ENCODE measurements around the gene SELENOP. TPM values are rescaled to one million over a fixed set of nuclear protein-coding genes. Genes with fewer than 3 reads are reported as not detected.

Gene SELENOP, protein sequence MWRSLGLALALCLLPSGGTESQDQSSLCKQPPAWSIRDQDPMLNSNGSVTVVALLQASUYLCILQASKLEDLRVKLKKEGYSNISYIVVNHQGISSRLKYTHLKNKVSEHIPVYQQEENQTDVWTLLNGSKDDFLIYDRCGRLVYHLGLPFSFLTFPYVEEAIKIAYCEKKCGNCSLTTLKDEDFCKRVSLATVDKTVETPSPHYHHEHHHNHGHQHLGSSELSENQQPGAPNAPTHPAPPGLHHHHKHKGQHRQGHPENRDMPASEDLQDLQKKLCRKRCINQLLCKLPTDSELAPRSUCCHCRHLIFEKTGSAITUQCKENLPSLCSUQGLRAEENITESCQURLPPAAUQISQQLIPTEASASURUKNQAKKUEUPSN
- total RNA-seq (2022; extraction: Qiagen RNA extraction; ENCODE audit: low read depth) = 0.23 to 0.49 TPM (median 0.31 TPM) in 5 replicates

DNA sequence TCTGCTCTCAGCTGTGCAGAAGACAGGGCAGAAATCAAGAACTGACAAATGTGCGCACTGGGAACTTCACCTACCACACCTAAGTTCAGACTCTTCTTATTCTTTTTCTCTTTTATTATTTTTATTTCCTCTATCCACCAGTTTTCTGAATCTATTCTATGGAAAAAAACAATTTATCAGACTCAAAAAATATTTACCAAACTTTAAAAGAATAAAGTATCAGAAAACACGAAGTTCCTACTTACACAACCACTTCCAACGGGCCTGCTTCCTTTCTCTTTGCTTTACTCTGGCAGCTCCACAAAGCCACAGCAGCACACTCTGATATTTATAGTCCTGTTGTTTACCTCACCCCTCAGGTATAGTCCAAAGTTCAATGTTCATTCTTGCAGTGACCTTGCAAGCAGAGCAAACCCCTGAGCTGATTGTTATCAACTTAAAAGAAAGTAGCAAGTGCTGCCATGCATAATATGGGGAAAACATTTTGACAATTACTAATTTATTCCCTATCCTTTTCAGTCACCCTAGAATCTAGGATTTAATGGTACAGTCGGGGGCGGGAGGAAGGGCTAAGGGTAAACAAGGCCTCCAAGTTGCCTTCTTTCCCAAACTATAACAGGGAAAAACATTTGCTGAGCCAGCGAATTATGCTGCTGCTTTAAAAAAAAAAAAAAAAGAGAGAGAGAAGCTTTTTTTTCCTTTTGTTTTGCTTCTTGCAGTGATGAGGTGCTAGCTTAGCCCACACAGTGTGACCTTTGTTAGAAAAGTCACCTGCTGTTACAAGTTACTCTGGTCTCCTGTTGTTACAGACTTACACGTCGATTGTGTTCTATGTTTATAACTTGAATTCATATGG lies at the start of gene SELENOP:
TSS of gene SELENOP (minus strand) at position 302 of the 856 bp plus-strand sequence. CDS start 3,539 bp downstream, outside the sequence.

GRCh38 chr5:42756606-42757601 lies 54.8 kb downstream of the SELENOP start, which contains the start of gene CCDC152:
CCDC152 (plus strand) TSS chr5:42756818; CDS start chr5:42759122, 2,304 bp downstream.

Other genes with a start within 250 kb of the SELENOP start
- gene CCDC152, start 55.1 kb downstream of the SELENOP start, total RNA-seq (2022; extraction: Qiagen RNA extraction; ENCODE audit: low read depth) = not detected in 5 replicates
- 2.1 to 4.2 TPM (median 3.6 TPM) in 5 replicates for gene ANXA2R, start 228.4 kb upstream of the SELENOP start, total RNA-seq (2022; extraction: Qiagen RNA extraction; ENCODE audit: low read depth)